Prostate gland (tissue), 2 donors: ENCODE results near the gene RNF144B.

Source experiments
- POLR2A ChIP-seq: fragments of 450-650 bp; IDR thresholded peaks from one replicate; pipeline ENCODE4 v1.6.1; 2016; ENCODE audit warnings: antibody characterized with exemption, mild to moderate bottlenecking
- TF ChIP-seq, protein P1 (sequence below), 4 experiments: fragments of 200-600 bp in 2 of 4; fragments of 450-650 bp in 2 of 4; sonication (generic) in 2 of 4; IDR thresholded peaks; 1 replicate in 3 of 4; 2 replicates in 1 of 4; pipeline ENCODE4 v1.5.1; 2016 to 2019; ENCODE audit warnings: antibody characterized with exemption in 4 of 4, mild to moderate bottlenecking in 2 of 4, moderate library complexity in 2 of 4

DNA sequence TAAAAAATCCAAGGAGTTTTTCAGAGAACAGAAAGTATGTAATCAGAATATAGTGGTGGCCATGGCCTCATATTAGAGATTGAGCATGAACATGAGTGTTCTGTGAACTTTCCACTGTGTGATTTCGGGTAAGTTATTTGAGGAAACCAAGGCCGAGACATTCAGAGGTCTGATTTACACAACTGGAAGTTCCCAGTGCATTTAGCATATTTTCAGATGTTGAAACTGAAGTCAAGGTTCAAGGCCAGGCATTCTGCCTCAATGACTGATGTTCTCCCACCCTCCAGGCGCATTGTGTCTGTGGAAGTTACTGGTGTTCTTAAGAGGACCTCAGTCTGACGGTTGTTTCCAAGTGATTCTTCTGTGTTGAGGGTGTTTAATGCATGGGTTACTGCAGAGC is 26.2 kb downstream of the RNF144B start:
- TF ChIP-seq, protein P1, sequence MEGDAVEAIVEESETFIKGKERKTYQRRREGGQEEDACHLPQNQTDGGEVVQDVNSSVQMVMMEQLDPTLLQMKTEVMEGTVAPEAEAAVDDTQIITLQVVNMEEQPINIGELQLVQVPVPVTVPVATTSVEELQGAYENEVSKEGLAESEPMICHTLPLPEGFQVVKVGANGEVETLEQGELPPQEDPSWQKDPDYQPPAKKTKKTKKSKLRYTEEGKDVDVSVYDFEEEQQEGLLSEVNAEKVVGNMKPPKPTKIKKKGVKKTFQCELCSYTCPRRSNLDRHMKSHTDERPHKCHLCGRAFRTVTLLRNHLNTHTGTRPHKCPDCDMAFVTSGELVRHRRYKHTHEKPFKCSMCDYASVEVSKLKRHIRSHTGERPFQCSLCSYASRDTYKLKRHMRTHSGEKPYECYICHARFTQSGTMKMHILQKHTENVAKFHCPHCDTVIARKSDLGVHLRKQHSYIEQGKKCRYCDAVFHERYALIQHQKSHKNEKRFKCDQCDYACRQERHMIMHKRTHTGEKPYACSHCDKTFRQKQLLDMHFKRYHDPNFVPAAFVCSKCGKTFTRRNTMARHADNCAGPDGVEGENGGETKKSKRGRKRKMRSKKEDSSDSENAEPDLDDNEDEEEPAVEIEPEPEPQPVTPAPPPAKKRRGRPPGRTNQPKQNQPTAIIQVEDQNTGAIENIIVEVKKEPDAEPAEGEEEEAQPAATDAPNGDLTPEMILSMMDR (IDR thresholded peaks at IDR 0.05) = no peak
- no peak for TF ChIP-seq POLR2A
